ENCODE measurements around the gene RRP8.

The RRP8 gene

DNA sequence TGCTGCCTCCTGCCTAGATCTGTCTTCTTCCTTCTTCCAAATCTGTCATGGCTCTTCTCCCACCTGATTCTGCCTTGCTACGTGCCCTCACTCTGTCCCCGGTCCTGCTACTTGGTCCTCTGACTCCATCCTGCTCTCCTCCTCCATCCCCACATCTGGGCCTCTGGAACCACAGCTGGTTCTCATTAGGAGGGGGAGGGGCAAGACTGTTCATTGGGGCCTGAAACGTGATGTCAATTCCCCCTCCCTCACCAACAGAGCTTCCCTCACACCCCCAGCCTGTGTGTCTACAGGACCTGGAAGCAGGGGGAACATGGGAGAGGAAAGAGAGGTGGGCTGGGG, 43.1 kb upstream of the RRP8 start:
- Histone ChIP-seq H3K27ac (peak overlapping the region; percentile 65 to 89 (median 84); a peak in 21 of 22 replicates), H3K4me3 (peak overlapping the region in 8 of 10 experiments; percentile 17 to 60 (median 42); a peak in 15 of 20 replicates), H3K4me2 (peak overlapping the region; percentile 81 to 96 (median 91)), H4K20me1 (peaks cover 0 to 5% (median 0%) of the 10 kb centered on the region in 11 experiments; a peak in 2 of 22 replicates), H3K27me3 (no peaks in the 10 kb centered on the region), H3K36me3 (peaks cover 0 to 17% (median 0%) of the 10 kb centered on the region in 11 experiments; a peak in 7 of 22 replicates), H3K9ac (peak overlapping the region in 10 of 11 experiments; percentile 60 to 76 (median 70); a peak in 20 of 22 replicates), H3K9me3 (replicated peaks in 1 of 11) (no peaks in the 10 kb centered on the region), H3K4me1 (peaks cover 39 to 80% (median 57%) of the 10 kb centered on the region in 10 experiments)
- no peak for TF ChIP-seq Cebpa-rat (IDR thresholded peaks at IDR 0.05)

DNA sequence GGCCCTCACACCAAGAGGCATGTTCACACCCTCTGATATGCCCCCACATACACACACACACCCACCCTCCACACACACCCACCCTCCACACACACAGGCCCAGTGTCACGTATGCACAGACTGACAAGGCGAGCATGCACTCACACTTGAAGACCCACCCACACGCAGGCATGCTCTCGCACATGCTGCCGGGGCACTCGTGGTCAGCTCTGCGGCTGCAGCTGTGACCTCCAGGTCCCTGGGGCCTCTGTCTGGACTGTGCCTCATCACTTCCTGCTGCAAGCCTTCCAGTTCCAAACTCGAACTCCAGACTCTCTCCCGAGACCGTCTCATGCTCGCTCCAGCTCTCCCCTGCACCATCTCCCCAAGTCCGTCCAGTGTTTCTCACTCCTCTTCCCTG, 42.7 kb upstream of the RRP8 start:
- H3K9ac ChIP-seq = peak overlapping the region in 10 of 11 experiments; percentile 60 to 76 (median 70); a peak in 20 of 22 replicates
- peak overlapping the region; percentile 65 to 89 (median 84); a peak in 21 of 22 replicates for H3K27ac ChIP-seq
- peaks cover 0 to 20% (median 4%) of the 10 kb centered on the region in 11 experiments; a peak in 12 of 22 replicates for H3K36me3 ChIP-seq
- no peaks in the 10 kb centered on the region for H3K27me3 ChIP-seq
- H3K4me1 ChIP-seq = peaks cover 39 to 80% (median 56%) of the 10 kb centered on the region in 10 experiments
- H3K4me3 ChIP-seq = peak overlapping the region in 8 of 10 experiments; percentile 17 to 60 (median 42); a peak in 15 of 20 replicates
- TF ChIP-seq Cebpa-rat (IDR thresholded peaks at IDR 0.05) = no peak
- peak overlapping the region; percentile 81 to 96 (median 91) for H3K4me2 ChIP-seq
- H3K9me3 ChIP-seq (replicated peaks in 1 of 11) = no peaks in the 10 kb centered on the region
- H4K20me1 ChIP-seq = peaks cover 0 to 8% (median 0%) of the 10 kb centered on the region in 11 experiments; a peak in 2 of 22 replicates

DNA sequence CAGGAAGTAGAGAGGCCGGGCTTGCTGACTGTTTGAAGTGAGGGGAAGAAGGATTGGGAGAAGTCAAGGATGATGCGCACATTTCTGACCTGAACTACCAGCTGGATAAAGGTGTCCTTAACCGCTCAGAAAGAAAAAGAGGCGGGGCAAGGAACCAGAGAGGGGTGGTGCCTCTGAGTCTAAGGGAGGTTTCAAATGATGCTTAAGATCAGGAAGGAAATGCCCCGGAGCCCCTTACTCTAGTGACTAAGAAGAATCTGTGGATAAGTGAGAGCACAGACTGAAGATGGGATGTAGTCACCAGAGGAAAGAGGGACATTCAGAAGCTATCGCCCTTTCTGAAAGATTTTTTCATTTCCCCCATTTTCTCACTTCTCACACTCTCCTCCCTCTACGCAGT, 39.5 kb upstream of the RRP8 start:
- no peak overlapping the region for H3K9ac ChIP-seq
- no peaks in the 10 kb centered on the region for H3K9me3 ChIP-seq (replicated peaks in 1 of 11)
- peaks cover 0 to 24% (median 0%) of the 10 kb centered on the region in 11 experiments; a peak in 2 of 22 replicates for H4K20me1 ChIP-seq
- H3K27me3 ChIP-seq = no peaks in the 10 kb centered on the region
- H3K36me3 ChIP-seq = peaks cover 0 to 47% (median 19%) of the 10 kb centered on the region in 11 experiments; a peak in 15 of 22 replicates
- H3K4me3 ChIP-seq = no peak overlapping the region
- peaks cover 40 to 76% (median 55%) of the 10 kb centered on the region in 10 experiments for H3K4me1 ChIP-seq
- peak overlapping the region in 9 of 11 experiments; percentile 7 to 65 (median 32); a peak in 14 of 22 replicates for H3K4me2 ChIP-seq
- TF ChIP-seq Cebpa-rat (IDR thresholded peaks at IDR 0.05) = no peak
- peak overlapping the region in 4 of 11 experiments; percentile 29 to 53 (median 48); a peak in 5 of 22 replicates for H3K27ac ChIP-seq

- H3K4me3 ChIP-seq = no peak overlapping the region
- no peak for TF ChIP-seq Cebpa-rat (IDR thresholded peaks at IDR 0.05)
- peaks cover 28 to 76% (median 50%) of the 10 kb centered on the region in 10 experiments for H3K4me1 ChIP-seq
- H4K20me1 ChIP-seq = peaks cover 0 to 28% (median 0%) of the 10 kb centered on the region in 11 experiments; a peak in 2 of 22 replicates
- H3K9ac ChIP-seq = no peak overlapping the region
- H3K36me3 ChIP-seq = peaks cover 0 to 49% (median 20%) of the 10 kb centered on the region in 11 experiments; a peak in 15 of 22 replicates
- H3K4me2 ChIP-seq = no peak overlapping the region
- peak overlapping the region in 2 of 11 experiments; percentile 5 to 35; a peak in 1 of 22 replicates for H3K27ac ChIP-seq
- H3K9me3 ChIP-seq (replicated peaks in 1 of 11) = no peaks in the 10 kb centered on the region
- no peaks in the 10 kb centered on the region for H3K27me3 ChIP-seq
Observed at GRCh38 chr11:6640985-6641701, 37.7 kb upstream of the RRP8 start.

- TF ChIP-seq Cebpa-rat (IDR thresholded peaks at IDR 0.05) = no peak
- Histone ChIP-seq H4K20me1 (peaks cover 0 to 29% (median 0%) of the 10 kb centered on the region in 11 experiments; a peak in 2 of 22 replicates), H3K36me3 (peaks cover 0 to 49% (median 20%) of the 10 kb centered on the region in 11 experiments; a peak in 15 of 22 replicates), H3K4me1 (peaks cover 28 to 76% (median 51%) of the 10 kb centered on the region in 10 experiments), H3K9ac (no peak overlapping the region), H3K27me3 (no peaks in the 10 kb centered on the region), H3K4me3 (no peak overlapping the region), H3K9me3 (replicated peaks in 1 of 11) (no peaks in the 10 kb centered on the region), H3K27ac (no peak overlapping the region), H3K4me2 (peak overlapping the region in 3 of 11 experiments; percentile 6 to 31 (median 29); a peak in 2 of 22 replicates)
Observed at GRCh38 chr11:6640036-6640984, 36.9 kb upstream of the RRP8 start.

GRCh38 chr11:6638429-6638828, 35.0 kb upstream of the RRP8 start:
- Histone ChIP-seq H3K9me3 (replicated peaks in 1 of 11) (no peaks in the 10 kb centered on the region), H3K9ac (no peak overlapping the region), H4K20me1 (peaks cover 0 to 29% (median 0%) of the 10 kb centered on the region in 11 experiments; a peak in 2 of 22 replicates), H3K27ac (0 out of 22 replicates have a peak overlapping the region, but pooled peaks of 1 of the 11 experiments have one; percentile 2), H3K27me3 (no peaks in the 10 kb centered on the region), H3K36me3 (peaks cover 0 to 49% (median 28%) of the 10 kb centered on the region in 11 experiments; a peak in 15 of 22 replicates), H3K4me3 (no peak overlapping the region), H3K4me1 (peaks cover 28 to 75% (median 57%) of the 10 kb centered on the region in 10 experiments), H3K4me2 (peak overlapping the region in 3 of 11 experiments; percentile 31 to 42 (median 38); a peak in 6 of 22 replicates)
- TF ChIP-seq Cebpa-rat (IDR thresholded peaks at IDR 0.05) = no peak

- H3K4me1 ChIP-seq = peaks cover 28 to 69% (median 51%) of the 10 kb centered on the region in 10 experiments
- H3K9me3 ChIP-seq (replicated peaks in 1 of 11) = no peaks in the 10 kb centered on the region
- H3K27ac ChIP-seq = peak overlapping the region in 1 of 11 experiments; percentile 92; a peak in 1 of 22 replicates
- H3K9ac ChIP-seq = no peak overlapping the region
- H3K27me3 ChIP-seq = no peaks in the 10 kb centered on the region
- H3K4me2 ChIP-seq = peak overlapping the region in 2 of 11 experiments; percentile 1 to 11; a peak in 3 of 22 replicates
- no peak for TF ChIP-seq Cebpa-rat (IDR thresholded peaks at IDR 0.05)
- H4K20me1 ChIP-seq = peaks cover 0 to 29% (median 0%) of the 10 kb centered on the region in 11 experiments; a peak in 2 of 22 replicates
- peaks cover 0 to 55% (median 34%) of the 10 kb centered on the region in 11 experiments; a peak in 15 of 22 replicates for H3K36me3 ChIP-seq
- no peak overlapping the region for H3K4me3 ChIP-seq
Observed at GRCh38 chr11:6637871-6638270, 34.5 kb upstream of the RRP8 start.

GRCh38 chr11:6636480-6636879, 33.1 kb upstream of the RRP8 start:
- H3K4me2 ChIP-seq = peak overlapping the region; percentile 61 to 89 (median 75); a peak in 21 of 22 replicates

More at GRCh38 chr11:6636480-6636879, 33.1 kb upstream of the RRP8 start:
- Histone ChIP-seq H3K9ac (peak overlapping the region in 6 of 11 experiments; percentile 62 to 80 (median 74); a peak in 9 of 22 replicates), H3K27ac (peak overlapping the region in 9 of 11 experiments; percentile 52 to 93 (median 89); a peak in 17 of 22 replicates), H3K9me3 (replicated peaks in 1 of 11) (no peaks in the 10 kb centered on the region), H3K36me3 (peaks cover 0 to 66% (median 48%) of the 10 kb centered on the region in 11 experiments; a peak in 17 of 22 replicates), H3K27me3 (no peaks in the 10 kb centered on the region), H3K4me3 (no peak overlapping the region), H4K20me1 (peaks cover 0 to 27% (median 0%) of the 10 kb centered on the region in 11 experiments; a peak in 2 of 22 replicates), H3K4me1 (peaks cover 28 to 66% (median 48%) of the 10 kb centered on the region in 10 experiments)
- TF ChIP-seq Cebpa-rat (IDR thresholded peaks at IDR 0.05) = no peak
